Loucy (cell line): ENCODE results near the gene ASTN2.

ENCODE experiments used
- H2AFZ ChIP-seq: fragments of 200-600 bp; sonication (generic); 2 replicates; pipeline ENCODE4 v1.6.0; 2016; ENCODE audit warnings: antibody characterized with exemption, mild to moderate bottlenecking, low read length, moderate library complexity
- H3F3A ChIP-seq: fragments of 200-600 bp; 2 replicates; pipeline ENCODE4 v1.6.0; 2016; ENCODE audit warnings: antibody characterized with exemption, low read depth, mild to moderate bottlenecking
- H3K27me3 ChIP-seq: fragments of 200-600 bp; sonication (generic); 2 replicates; pipeline ENCODE4 v1.6.1; 2014; ENCODE audit warnings: low read length, mild to moderate bottlenecking; ENCODE audit not compliant: insufficient read depth, poor library complexity, severe bottlenecking
- H3K36me3 ChIP-seq: fragments of 200-600 bp; sonication (generic); 2 replicates; pipeline ENCODE4 v1.6.1; 2016; ENCODE audit warnings: low read length; ENCODE audit not compliant: insufficient read depth
- H3K4me1 ChIP-seq: fragments of 200-600 bp; sonication (generic); 2 replicates; pipeline ENCODE4 v1.5.1; 2014; ENCODE audit warnings: low read length, mild to moderate bottlenecking; ENCODE audit not compliant: insufficient read depth, poor library complexity, severe bottlenecking
- H3K4me2 ChIP-seq: fragments of 200-600 bp; sonication (generic); 2 replicates; pipeline ENCODE4 v1.6.0; 2014; ENCODE audit warnings: antibody characterized with exemption, low read length, low read depth, mild to moderate bottlenecking; ENCODE audit not compliant: poor library complexity, severe bottlenecking
- H3K4me3 ChIP-seq: fragments of 200-600 bp; sonication (generic); 2 replicates; pipeline ENCODE4 v1.5.1; 2014; ENCODE audit warnings: low read length, mild to moderate bottlenecking, mixed read lengths; ENCODE audit not compliant: poor library complexity, severe bottlenecking
- H3K79me2 ChIP-seq: fragments of 200-600 bp; sonication (generic); 2 replicates; pipeline ENCODE4 v1.6.1; 2014; ENCODE audit warnings: low read length; ENCODE audit not compliant: insufficient read depth
- H3K9ac ChIP-seq: fragments of 200-600 bp; sonication (generic); 2 replicates; pipeline ENCODE4 v1.6.0; 2014; ENCODE audit warnings: mild to moderate bottlenecking, low read depth, low read length, moderate library complexity; ENCODE audit not compliant: poor library complexity, severe bottlenecking
- H3K9me2 ChIP-seq: fragments of 200-600 bp; sonication (generic); replicated peaks from 2 replicates; pipeline ENCODE4 v1.6.1; 2016; ENCODE audit warnings: low read depth, low read length, mixed read lengths
- H3K9me3 ChIP-seq: fragments of 200-600 bp; sonication (generic); 2 replicates; pipeline ENCODE4 v1.6.1; 2014; ENCODE audit warnings: mild to moderate bottlenecking, antibody characterized with exemption, low read length, low read depth; ENCODE audit not compliant: insufficient read depth
- H4K20me1 ChIP-seq: fragments of 200-600 bp; sonication (generic); 2 replicates; pipeline ENCODE4 v1.6.0; 2014; ENCODE audit warnings: antibody characterized with exemption, low read length, mild to moderate bottlenecking; ENCODE audit not compliant: insufficient read depth, poor library complexity, severe bottlenecking
- CTCF ChIP-seq: fragments of 200-600 bp; sonication (generic); conservative IDR thresholded peaks from 2 replicates; pipeline ENCODE4 v1.5.1; 2014; ENCODE audit warnings: mild to moderate bottlenecking, antibody characterized with exemption, low read length
- EZH2phosphoT487 ChIP-seq: fragments of 200-600 bp; IDR thresholded peaks from 2 replicates; pipeline ENCODE4 v1.6.1; 2018; ENCODE audit warnings: antibody characterized with exemption, mild to moderate bottlenecking, moderate library complexity, borderline replicate concordance

ASTN2 gene

GRCh38 chr9:116448431-116448830, 966.4 kb downstream of the ASTN2 start:
- no peaks in the 10 kb centered on the region for H3K9me3 ChIP-seq
- no peaks in the 10 kb centered on the region for H3K9me2 ChIP-seq
- no peaks in the 10 kb centered on the region for H3K36me3 ChIP-seq
- H3K4me2 ChIP-seq, result no peak overlapping the region
- no peak overlapping the region for H2AFZ ChIP-seq
- H3K27me3 ChIP-seq, result no peaks in the 10 kb centered on the region
- H4K20me1 ChIP-seq, result no peaks in the 10 kb centered on the region
- no peak overlapping the region for H3K9ac ChIP-seq
- no peaks in the 10 kb centered on the region for H3K4me1 ChIP-seq
- TF ChIP-seq EZH2phosphoT487 (no peak), CTCF (no peak)
- H3K79me2 ChIP-seq, result no peaks in the 10 kb centered on the region
- no peak overlapping the region for H3K4me3 ChIP-seq
- H3F3A ChIP-seq, result no peaks in the 10 kb centered on the region

- Histone ChIP-seq H3K27me3 (no peaks in the 10 kb centered on the region), H3K4me2 (no peak overlapping the region), H3K4me3 (no peak overlapping the region), H2AFZ (no peak overlapping the region), H3K9me2 (no peaks in the 10 kb centered on the region), H3K9ac (no peak overlapping the region), H3F3A (no peaks in the 10 kb centered on the region), H4K20me1 (no peaks in the 10 kb centered on the region), H3K36me3 (no peaks in the 10 kb centered on the region), H3K4me1 (no peaks in the 10 kb centered on the region), H3K79me2 (no peaks in the 10 kb centered on the region), H3K9me3 (no peaks in the 10 kb centered on the region)
- TF ChIP-seq EZH2phosphoT487 (no peak), CTCF (no peak)
Measured at GRCh38 chr9:116447934-116448333, 966.9 kb downstream of the ASTN2 start.

- Histone ChIP-seq H4K20me1 (no peaks in the 10 kb centered on the region), H3K4me1 (no peaks in the 10 kb centered on the region), H3K9me3 (no peaks in the 10 kb centered on the region), H3K79me2 (no peaks in the 10 kb centered on the region), H3F3A (no peaks in the 10 kb centered on the region), H3K4me3 (no peak overlapping the region), H3K27me3 (no peaks in the 10 kb centered on the region), H3K36me3 (no peaks in the 10 kb centered on the region), H3K9ac (no peak overlapping the region), H2AFZ (no peak overlapping the region), H3K4me2 (no peak overlapping the region), H3K9me2 (no peaks in the 10 kb centered on the region)
- TF ChIP-seq EZH2phosphoT487 (no peak), CTCF (no peak)
Measured at GRCh38 chr9:116442528-116442927, 972.3 kb downstream of the ASTN2 start.
